GM18951 (cell line): ENCODE data around the gene RBM20.

Experiments
- POLR2A ChIP-seq: IDR thresholded peaks from 4 replicates; pipeline ENCODE4 v1.6.1; 2011; ENCODE audit warnings: mild to moderate bottlenecking; ENCODE audit not compliant: insufficient read length, insufficient read depth; ENCODE audit errors: extremely low read depth
- in situ Hi-C: fragments of 300-500 bp; cut with MboI; formaldehyde crosslinking; loops from one replicate; pipeline ENCODE4 v1.12.0; 2022; ENCODE audit warnings: low sequenced_read_pairs, mixed read lengths, inconsistent platforms; ENCODE audit not compliant: unreplicated experiment

RBM20 gene

GRCh38 chr10:110746254-110746826 lies 102.2 kb downstream of the RBM20 start:
- TF ChIP-seq POLR2A = no peak
- in situ Hi-C loops = no loop called here

DNA sequence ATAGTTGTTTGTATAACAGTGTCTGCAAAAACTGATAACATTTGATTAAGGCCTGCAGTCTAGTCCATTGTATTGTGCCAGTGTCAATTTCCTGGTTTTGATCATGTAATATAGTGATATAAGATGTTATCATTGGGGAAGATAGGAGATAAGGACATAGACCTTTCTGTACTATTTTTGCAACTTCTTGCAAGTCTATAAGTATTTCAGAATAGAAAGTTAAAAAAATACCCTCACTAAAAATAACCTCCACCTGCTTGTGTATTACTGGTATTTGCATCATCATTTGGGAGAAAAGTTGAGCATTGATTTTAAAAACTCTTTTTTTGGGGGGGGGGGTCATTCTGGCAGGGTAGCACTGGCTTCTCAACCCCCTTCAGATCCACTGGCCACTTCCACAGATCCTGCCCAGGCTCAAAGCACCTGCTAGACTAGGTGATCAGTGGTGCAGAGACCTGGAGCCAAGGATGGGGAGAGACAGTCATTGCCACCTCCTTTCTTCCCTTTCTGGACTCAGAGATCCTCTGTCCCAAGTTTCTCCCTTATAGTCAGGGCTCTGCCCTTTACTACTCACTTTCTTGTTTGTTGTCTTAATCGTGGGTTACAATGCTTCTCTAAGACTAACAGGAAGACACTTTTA lies 103.0 kb downstream of the RBM20 start:
- TF ChIP-seq POLR2A = no peak
- in situ Hi-C loops = no loop called here

DNA sequence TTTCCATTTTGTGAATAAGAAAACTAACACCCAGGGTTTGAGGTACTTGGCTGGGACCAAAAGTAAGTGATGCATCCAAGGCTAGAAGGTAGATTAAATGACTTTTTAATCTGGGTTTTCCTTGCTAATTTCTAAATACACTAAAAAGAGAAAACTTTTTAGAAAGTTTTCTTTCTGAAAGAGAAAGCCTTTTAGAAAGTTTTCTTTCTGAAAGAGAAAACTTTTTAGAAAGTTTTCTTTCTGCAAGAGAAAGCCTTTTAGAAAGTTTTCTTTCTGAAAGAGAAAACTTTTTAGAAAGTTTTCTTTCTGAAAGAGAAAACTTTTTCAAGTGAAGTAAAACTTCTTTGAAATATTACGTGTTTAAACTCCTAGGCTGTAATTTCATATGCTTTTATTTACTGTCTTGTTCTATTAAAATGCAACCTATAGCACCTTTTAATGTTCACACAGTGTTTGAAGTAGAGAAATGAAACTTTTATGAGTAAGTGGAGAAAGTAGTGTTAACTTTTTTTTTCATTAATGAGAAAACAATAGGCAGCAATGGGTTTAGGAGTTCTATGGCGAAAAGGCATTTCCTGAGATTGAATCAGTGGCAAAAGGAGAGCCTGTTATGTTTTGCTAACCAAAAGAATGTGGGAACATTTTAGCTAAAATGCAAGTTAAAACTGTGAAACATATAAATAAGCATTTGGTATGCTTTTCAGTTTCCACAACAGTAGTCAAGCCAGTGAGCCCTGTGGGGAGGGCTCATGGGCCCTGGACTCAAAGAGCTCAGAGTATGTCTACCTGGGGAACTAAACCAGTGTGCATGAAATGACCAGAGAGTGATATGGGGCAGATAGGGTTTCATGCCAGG lies 103.7 kb downstream of the RBM20 start:
- TF ChIP-seq POLR2A = no peak
- in situ Hi-C loops = no loop called here

GRCh38 chr10:110748970-110749369 lies 104.8 kb downstream of the RBM20 start:
- in situ Hi-C loops = no loop called here
- no peak for TF ChIP-seq POLR2A

DNA sequence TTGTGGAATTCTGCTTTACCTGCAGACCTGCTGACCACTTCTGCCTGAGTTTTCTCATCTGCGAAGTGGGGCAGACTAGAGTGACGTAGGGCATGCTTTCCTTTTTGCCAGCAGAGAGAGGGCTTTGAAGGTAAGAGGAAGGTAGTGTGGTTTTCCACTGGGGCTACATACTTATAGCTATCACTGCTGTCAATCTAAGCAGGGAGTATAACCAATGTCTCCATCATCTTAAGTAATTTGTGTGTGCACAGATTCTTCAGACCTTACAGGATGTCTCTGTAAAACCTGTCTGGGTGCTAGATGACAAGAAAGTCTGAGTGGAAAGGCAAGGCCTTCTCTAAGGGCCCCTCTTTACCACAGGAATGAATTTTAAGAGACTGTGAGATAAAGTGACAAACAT lies 106.8 kb downstream of the RBM20 start:
- in situ Hi-C loops = loop anchor here (10.0 kb wide), 1 partner anchor 134 kb away; no protein-coding TSS in a partner anchor
- no peak for TF ChIP-seq POLR2A

- in situ Hi-C loops = loop anchor here (10.0 kb wide), 1 partner anchor 133 kb away; no protein-coding TSS in a partner anchor
- no peak for TF ChIP-seq POLR2A
Observed at GRCh38 chr10:110751850-110752249, 107.7 kb downstream of the RBM20 start.

DNA sequence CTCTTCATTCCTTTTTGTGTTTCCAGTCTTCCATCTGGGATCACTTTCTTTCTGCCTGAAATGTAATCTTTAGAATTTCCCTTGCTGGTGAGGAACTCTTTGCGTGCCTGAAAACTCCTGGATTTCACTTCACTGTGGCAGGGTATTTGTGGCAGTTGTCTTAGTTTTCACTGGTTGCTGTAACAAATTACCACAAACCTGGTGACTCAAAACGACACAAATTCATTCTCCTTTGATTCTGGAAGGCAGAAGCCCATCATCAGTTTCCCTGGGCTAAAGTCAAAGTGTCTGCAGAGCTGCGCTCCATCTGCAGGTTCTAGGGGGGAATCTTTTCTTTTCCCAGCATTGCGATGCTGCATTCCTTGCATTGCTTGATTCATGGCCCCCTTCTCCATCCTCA lies 109.3 kb downstream of the RBM20 start:
- TF ChIP-seq POLR2A = no peak
- in situ Hi-C loops = loop anchor here (10.0 kb wide), 1 partner anchor 131 kb away; no protein-coding TSS in a partner anchor

DNA sequence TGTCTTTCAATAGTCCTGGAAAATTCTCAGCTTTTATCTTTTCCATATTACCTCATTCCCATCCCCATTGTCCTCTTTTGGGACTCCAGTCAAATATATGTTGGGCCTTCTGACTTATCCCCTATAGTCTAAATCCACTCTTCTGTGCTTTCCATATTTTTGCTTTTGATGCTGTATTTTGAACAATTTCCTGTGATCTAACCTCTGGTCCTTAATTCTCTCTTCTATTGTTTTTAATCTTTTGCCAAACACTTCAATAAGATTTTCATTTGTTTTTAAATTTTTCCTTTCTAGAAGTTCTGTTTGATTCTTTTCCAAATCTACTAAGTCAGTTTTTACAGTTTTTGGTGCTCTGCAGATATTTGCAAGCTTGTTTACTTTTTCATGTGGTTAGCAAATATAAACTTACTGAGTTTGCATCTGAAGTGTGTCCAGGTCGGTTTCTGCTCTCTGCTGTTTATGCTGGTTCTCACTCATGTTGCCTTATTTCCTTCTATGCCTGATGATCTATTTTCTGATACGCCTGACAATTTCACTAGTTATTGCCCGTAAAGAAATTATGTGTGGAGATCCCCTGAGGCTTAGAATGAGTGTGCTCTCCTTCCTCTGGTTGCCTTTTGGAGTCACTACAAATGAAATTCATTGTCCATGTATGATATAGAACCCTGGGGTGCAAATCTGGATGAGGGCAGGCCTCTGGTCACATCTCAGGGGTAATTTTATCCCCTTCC lies 110.4 kb downstream of the RBM20 start:
- in situ Hi-C loops = loop anchor here (10.0 kb wide), 1 partner anchor 130 kb away; no protein-coding TSS in a partner anchor
- no peak for TF ChIP-seq POLR2A

- TF ChIP-seq POLR2A = no peak
- in situ Hi-C loops = loop anchor here (10.0 kb wide), 1 partner anchor 129 kb away; no protein-coding TSS in a partner anchor
Observed at GRCh38 chr10:110755781-110756180, 111.6 kb downstream of the RBM20 start.

- no peak for TF ChIP-seq POLR2A
- in situ Hi-C loops = loop anchor here (10.0 kb wide), 1 partner anchor 128 kb away; no protein-coding TSS in a partner anchor
Observed at GRCh38 chr10:110756876-110757275, 112.7 kb downstream of the RBM20 start.

DNA sequence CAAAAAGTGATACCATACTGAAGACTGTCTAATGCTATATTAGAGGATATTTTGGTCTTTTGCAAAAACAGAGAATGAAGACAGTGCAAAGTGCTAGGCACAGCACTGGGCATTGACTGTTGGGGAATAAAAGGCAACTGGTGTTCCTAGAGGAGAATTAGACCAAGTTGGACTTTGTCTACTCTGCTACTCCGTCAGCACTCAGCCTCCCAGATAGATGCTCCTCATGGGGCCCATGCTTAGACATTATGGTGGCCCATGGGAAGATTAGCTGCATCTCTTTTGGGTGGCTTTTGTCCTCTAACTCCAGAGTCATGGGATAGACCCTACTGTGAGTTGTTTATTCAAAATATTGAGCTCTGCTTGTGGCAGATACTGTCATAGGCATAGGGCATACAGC lies 113.5 kb downstream of the RBM20 start:
- no peak for TF ChIP-seq POLR2A
- in situ Hi-C loops = loop anchor here (10.0 kb wide), 1 partner anchor 127 kb away; no protein-coding TSS in a partner anchor

- in situ Hi-C loops = loop anchor here (10.0 kb wide), 1 partner anchor 127 kb away; no protein-coding TSS in a partner anchor
- TF ChIP-seq POLR2A = no peak
Observed at GRCh38 chr10:110758128-110758765, 114.1 kb downstream of the RBM20 start.

DNA sequence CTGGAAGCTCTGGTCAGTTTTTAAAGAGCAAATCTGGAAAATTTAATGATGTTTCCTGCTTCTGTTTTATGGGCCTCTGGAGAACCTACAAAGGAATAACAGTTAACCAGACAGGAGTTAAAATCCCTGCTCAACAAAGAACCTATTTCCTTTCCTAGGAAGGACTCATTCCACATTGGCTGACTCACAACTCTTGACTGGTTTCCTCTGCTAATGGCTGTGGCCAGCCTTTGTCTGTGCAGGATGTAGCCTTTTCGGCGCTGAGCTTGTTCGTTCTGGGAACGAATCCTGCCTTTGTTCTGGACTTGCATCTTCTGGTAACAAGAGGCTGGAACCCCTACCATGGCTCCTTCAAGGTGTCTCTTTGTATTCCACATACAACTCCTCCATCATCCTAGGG lies 114.8 kb downstream of the RBM20 start:
- TF ChIP-seq POLR2A = no peak
- in situ Hi-C loops = loop anchor here (10.0 kb wide), 1 partner anchor 126 kb away; no protein-coding TSS in a partner anchor
